22Rv1 (cell line): Measurements from ENCODE around the gene KREMEN2.
"Not testable (repeated sequence)": the region's sequence is repeated elsewhere in the genome, so short reads cannot be mapped to it uniquely, and the experiment has no call there.

Experiments
- H3K27ac ChIP-seq: fragments of 450-650 bp; 2 replicates; pipeline ENCODE4 v1.5.1; 2017
- CTCF ChIP-seq: fragments of 450-650 bp; IDR thresholded peaks from 2 replicates; pipeline ENCODE4 v1.5.1; 2017; ENCODE audit warnings: mild to moderate bottlenecking
- ZFX ChIP-seq: fragments of 450-650 bp; IDR thresholded peaks from 2 replicates; pipeline ENCODE4 v1.6.1; 2017; ENCODE audit warnings: antibody characterized with exemption, borderline replicate concordance

KREMEN2 gene

GRCh38 chr16:2926650-2926999 is 37.5 kb upstream of the KREMEN2 start:
- TF ChIP-seq ZFX (no peak), CTCF (no peak)
- 0 out of 2 replicates have a peak overlapping the region, but pooled peaks have one; percentile 15 for H3K27ac ChIP-seq

- 0 out of 2 replicates have a peak overlapping the region, but pooled peaks have one; percentile 15 for H3K27ac ChIP-seq
- TF ChIP-seq CTCF (peak; percentile 96), ZFX (no peak)
Observed at GRCh38 chr16:2927010-2927646, 36.9 kb upstream of the KREMEN2 start.

- H3K27ac ChIP-seq: not testable (repeated sequence)
Observed at GRCh38 chr16:2928151-2928550, 35.9 kb upstream of the KREMEN2 start.

- no peak overlapping the region for H3K27ac ChIP-seq
- TF ChIP-seq ZFX (no peak), CTCF (no peak)
Observed at GRCh38 chr16:2928796-2929195, 35.3 kb upstream of the KREMEN2 start.

- TF ChIP-seq ZFX (no peak), CTCF (no peak)
- H3K27ac ChIP-seq: no peak overlapping the region
Observed at GRCh38 chr16:2929693-2930092, 34.4 kb upstream of the KREMEN2 start.

GRCh38 chr16:2930236-2930635 is 33.8 kb upstream of the KREMEN2 start:
- TF ChIP-seq CTCF (no peak), ZFX (no peak)
- no peak overlapping the region for H3K27ac ChIP-seq

GRCh38 chr16:2931231-2931914 is 32.7 kb upstream of the KREMEN2 start:
- not testable (repeated sequence) for H3K27ac ChIP-seq

GRCh38 chr16:2933136-2933535 is 30.9 kb upstream of the KREMEN2 start:
- H3K27ac ChIP-seq: no peak overlapping the region
- TF ChIP-seq ZFX: no peak
- TF ChIP-seq CTCF: no peak
